NCI-H460 (cell line): ENCODE measurements around the gene TRIM2. TPM values are rescaled to one million over a fixed set of nuclear protein-coding genes. Genes with fewer than 3 reads are reported as not detected.

Experiments
- DNase-seq: peaks from one replicate; pipeline ENCODE4 v3.0.0-alpha.2; 2016; ENCODE audit warnings: low read depth; ENCODE audit errors: extremely low read depth
- small RNA-seq, 2 experiments: library from RNA; depleted of rRNA; stranded (forward); fragments of <200 nt; gene quantifications; one replicate each; pipeline ENCODE3, GENCODE V24; 2014
- total RNA-seq: library from RNA; depleted of rRNA; stranded (reverse); fragments of >200 nt; shearing (Covaris generic); gene quantifications from 2 replicates; pipeline ENCODE4 v1.2.3, GENCODE V29; 2014; rRNA removed

TRIM2 gene
- total RNA-seq, 1 experiment from 2014 or later: 73.0 TPM

DNA sequence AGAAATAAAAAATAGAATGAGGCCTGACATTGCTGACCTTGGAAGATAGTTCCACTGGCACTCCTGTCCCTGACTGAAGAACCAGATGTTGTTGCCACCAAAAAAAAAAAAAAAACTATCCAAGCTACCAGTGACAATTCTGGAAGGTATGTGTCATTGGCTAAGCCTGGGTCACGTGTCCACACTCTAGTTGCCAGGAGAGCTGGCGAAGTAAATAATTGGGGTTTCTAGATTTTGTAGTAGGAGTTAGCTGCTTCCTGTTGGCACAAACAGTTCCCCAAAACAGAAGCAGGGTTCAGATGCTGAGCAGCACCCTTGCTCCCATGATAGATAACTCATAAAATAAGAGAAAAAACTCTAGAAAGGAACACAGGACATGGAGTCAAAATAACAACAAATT lies 160.8 kb downstream of the TRIM2 start:
- DNase-seq: no peak

DNA sequence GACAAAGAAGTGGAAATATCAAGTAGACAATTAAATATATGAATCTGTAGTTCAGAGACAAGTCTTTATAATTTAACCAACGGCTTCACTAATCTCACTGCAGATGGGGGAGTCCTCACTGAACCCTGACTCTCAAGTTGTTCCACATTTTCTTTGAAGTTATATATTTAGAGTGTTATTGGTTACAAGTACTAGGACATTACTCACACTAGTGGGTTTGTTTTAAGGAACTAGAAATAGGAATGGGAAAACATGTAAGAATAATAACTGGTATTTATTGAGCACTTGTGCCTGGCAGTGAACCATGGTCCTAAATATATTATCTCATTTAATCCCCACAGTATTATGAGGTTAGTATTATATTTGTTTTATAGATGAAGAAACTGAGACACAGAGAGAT lies 162.2 kb downstream of the TRIM2 start:
- DNase-seq: no peak

DNA sequence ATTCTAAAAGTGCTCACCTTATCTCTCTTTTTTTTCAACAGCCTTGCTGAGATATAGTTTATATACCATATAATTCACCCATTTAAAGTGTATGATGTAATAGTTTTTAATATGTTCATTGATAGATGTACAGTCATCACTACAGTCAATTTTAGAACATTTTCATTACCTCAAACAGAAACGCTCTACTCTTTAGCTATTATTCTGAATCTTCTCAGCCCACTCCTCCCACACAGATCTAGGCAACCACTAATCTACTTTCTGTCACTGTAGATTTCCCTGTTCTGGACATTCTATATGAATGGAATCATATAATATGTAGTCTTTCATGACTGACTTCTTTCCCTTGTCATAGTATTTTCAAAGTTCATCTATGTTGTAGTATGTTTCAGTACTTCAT lies 162.8 kb downstream of the TRIM2 start:
- no peak for DNase-seq

DNA sequence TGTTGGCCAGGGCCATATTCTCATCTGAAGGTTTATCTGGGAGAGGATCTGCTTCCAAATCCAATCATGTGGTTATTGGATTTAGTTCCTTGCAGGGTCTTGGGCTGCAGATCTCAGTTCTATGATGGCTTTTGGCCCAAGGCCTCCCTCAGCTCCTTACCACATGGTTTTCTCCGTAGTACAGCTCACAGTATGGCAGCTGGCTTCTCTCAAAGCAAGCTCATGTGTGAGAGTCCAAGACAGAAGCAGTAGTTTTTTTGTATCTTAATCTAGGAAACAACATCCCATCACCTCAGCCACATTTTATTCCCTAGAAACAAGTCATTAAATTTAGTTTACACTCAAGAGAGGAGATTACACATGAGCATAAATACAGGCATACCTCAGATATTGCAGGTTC lies 164.8 kb downstream of the TRIM2 start:
- DNase-seq: no peak

DNA sequence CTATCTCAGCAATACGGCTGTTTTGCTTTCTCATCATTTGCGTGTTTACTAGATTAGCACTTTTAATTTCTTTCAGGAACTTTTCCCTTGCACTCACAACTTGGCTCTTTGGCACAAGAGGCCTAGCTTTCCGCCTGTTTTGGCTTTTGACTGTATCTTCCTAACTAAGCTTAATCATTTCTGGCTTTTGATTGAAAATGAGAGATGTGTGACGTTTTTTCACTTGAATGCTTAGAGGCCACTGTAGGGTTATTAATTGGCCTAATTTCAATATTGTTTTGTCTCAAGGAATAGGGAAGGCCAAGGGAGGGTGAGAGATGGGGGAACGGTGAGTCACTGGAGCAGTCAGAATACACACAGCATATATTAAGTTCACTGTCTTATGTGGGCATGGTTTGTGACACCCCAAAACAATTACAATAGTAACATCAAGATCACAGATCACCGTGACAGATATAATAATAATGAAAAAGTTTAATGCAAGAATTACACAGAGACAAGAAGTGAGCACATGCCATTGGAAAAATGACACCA lies 167.5 kb downstream of the TRIM2 start:
- no peak for DNase-seq

DNA sequence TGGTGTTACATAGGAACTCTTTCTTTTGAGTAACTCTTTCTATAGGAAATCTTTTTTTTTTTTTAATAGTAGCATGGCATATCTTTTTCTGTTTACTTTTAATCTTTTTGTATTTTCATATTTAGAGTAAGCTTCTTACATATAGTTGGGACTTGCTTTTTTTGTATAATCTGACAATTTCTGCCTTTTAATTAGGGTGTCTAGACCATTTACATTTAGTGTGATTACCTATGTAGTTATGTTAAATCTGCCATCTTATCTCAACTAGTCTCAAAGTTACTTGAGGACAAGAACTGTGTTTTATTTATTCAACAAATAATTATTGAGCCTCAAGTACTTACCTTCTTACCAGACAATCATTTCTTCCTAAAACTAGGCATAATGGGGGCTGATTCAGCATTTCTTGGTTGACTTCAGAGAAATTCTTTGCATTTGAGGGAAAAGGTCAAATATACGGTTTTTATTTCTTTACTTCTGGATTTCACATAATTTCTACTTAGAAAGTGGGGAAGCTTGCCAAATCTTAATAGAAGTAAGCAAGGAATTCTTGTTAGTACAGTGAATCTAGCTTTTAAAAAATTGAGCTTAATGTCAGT lies 168.8 kb downstream of the TRIM2 start:
- no peak for DNase-seq

DNA sequence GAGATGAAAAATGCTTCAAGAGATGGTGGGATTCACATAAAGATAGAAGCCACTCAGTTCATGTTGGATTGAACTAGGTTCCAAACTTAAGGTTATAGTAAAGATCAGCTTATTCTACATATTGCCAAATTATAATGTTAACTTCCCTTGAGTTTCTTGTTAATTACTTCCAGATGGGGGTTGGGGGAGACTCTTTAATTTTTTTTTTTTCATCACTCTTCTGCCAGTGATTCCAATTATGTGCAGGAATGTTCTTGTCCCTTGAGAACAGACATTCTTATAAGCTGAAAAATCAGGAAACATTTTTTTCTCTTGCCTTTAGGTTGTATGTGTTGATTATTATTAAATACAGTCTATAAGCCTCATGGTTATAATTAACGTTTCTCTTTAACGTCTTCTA lies 170.2 kb downstream of the TRIM2 start:
- DNase-seq: no peak

DNA sequence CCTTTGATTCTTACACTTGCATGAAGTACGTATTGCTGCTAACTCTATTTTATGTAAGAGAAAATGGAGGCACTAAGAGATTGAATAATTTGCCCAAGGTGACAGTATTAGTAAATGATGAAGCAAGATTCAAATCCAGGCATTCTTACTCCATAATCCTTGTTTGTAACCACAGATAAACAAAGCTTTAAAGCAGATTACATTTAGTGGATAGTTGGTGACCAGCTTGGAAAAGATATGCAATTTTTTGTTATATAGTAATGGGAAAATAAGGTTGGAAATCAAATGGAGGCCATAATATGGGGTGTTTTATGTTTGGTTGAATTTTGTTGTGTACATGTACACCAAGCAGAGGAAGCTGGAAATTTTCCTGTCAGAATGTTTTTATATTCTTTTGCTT lies 171.1 kb downstream of the TRIM2 start:
- no peak for DNase-seq

DNA sequence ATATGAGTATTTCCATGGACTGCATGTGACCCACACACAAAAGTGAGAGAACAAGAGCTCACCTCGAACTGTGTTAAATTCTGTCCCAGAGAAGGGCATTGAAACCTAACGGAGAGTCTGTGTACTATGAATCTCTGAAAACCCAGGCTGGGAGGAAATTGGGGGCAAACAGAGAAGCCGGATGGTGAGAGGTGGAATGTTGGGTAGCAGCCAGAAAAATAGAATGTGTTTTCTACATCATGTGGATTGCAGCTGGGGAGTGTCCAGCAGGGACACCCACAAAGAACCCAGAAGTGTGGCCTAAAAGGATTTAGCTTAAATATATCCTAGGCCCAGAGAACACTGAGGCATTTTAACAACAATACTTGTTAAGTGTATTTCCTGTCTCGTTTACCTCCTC lies 178.9 kb downstream of the TRIM2 start:
- DNase-seq: no peak

DNA sequence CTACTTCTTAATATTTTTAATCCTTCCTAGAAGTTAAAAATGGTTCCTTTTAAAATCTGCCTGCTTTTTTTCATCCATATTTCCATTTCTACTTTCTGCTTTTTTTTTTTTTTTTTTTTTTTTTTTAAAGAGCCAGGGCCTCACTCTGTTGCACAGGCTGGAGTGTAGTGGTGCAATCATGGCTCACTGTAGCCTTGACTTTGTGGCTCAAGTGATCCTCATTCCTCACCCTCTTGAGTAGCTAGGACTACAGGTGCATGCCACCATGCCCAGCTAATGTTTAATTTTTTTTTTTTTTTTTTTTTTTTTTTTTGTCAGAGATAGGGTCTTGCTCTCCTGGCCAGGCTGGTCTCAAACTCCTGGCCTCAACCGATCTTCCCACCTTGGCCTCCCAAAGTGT lies 179.9 kb downstream of the TRIM2 start:
- no peak for DNase-seq

DNA sequence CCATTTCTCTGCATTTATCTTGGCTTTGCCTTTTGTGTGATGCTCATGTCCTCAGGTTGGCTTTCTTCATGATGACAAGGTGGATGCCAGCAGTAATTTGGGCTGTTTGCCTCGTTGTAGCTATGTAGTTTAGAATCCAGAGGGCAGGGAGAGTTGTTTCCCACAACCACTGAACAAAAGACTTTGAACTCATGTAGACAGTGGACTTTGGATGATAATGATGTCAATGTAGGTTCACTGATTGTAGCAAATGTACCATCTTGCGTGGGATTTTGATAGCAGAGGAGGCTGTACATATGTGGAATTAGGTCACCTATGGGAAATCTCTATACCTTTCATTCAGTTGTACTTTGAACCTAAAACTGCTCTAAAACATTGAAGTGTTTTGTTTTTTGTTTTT lies 181.5 kb downstream of the TRIM2 start:
- DNase-seq: no peak

DNA sequence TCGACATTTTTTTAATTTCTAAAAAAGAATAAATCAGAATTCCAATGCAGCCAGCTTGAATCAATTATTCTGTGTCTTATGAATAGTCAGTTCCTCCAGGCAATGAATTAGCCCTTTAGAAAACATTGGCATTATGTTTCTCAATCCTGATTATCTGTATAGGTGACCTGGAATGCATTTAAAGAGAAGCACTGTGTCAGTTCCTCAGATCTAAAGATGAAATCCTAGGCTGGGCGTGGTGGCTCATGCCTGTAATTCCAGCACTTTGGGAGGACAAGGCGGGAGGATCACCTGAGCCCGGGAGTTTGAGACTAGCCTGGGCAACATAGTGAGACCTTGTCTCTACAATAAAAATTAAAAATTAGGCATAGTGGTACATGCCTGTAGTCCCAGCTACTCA lies 183.7 kb downstream of the TRIM2 start:
- DNase-seq: no peak

Small RNAs within 50 kb of the gene (small RNA-seq; reads per million reads assigned to genes)
- gene RF00019 (0 reads per million in 2 experiments), gene RN7SL419P (0 reads per million in 2 experiments), gene RNU6-1196P (0 reads per million in 2 experiments)

Other genes starting within 250 kb of the TRIM2 start
- gene MND1, start 140.2 kb downstream of the TRIM2 start, total RNA-seq: 33.6 and 35.7 TPM in 2 replicates